HG02884 (cell line): ENCODE data around the gene ATOH8.

Experiments used
- ATAC-seq: cut with Tn5 transposase; IDR thresholded peaks from one replicate; pipeline ENCODE4 v1.9.1; 2021; ENCODE audit warnings: mild to moderate bottlenecking, moderate library complexity; ENCODE audit not compliant: unreplicated experiment

Gene ATOH8

DNA sequence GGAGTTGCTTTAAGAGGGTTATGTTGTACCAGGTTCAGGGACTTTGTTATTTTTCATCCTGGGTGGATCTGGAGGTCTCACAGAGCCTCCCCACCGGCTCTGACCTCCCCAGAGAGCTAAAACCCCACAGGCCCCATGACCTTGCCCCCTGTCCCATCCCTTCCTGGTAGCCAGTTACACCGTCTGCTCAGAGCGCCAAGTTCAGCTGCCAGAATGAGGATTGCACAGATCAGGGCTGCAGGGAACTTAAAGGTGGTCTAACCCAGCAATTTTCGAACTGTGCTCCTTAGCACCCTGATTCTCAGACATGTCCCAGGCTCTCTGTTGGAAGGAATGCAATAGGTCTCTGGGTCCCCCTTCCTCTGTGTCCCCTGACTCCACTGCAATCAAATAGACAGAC lies 32.1 kb downstream of the ATOH8 start:
- ATAC-seq: no peak

DNA sequence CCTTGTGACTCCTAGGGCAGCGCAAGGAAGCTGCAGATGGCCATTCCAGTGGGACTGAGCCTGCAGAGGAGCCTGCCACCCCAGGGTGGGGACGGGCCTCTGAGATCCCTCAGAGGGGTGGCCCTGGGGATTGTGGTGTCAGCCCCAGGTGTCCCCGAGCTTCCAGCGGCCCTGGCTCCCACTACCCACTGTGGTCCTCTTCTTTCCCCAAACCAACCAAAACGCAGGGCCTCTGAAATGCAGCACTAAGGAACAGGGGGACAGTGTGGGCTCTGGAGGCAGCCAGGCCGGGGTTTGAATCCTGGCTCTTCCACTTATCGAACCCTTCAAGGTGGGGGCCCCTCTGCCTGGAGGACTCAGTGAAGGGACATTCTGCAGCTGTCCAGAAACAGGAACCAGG lies 32.7 kb downstream of the ATOH8 start:
- no peak for ATAC-seq

DNA sequence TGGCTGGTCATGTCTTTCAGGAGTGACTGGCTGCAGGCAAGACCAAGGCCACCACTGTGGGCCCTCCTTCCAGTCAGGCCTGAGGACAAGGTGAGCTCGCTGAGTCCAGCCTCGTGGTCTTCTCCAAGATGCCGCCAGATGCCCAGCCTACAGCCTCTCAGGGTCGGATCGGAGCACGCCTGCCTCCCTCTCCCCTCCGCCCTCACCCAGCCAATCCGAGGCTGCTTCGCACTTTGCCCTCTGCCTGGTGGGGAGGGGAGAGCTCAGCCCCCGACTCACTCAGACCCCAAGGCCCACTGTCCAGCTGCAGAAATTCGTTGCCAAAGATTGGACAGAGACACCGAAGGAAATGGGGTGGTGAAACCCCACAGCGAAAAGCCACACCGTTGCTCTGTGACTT lies 33.1 kb downstream of the ATOH8 start:
- ATAC-seq: no peak

- ATAC-seq: no peak
These were observed 33.6 kb downstream of the ATOH8 start for GRCh38 chr2:85787282-85787980.

- ATAC-seq: no peak
These were observed 34.2 kb downstream of the ATOH8 start for GRCh38 chr2:85787981-85788340.

DNA sequence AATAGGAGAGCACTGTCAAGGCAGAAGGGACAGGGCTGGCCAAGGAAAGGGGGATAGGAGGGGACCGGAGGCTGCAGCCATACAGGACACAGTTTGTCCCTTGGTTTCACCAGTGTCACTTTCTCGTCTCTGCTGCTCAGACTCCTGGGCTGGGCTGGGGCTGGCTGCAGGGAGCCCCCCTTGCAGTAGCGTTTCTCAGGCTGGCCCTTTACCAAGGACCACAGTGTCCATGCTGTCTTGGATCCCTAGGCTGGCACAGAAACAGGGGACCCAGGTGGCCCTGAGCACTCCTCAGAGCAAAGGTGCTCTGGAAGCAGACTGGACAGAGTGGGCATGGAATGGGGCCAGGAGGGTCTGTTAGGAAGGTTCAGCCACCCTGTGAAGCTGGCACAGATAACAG lies 34.8 kb downstream of the ATOH8 start:
- no peak for ATAC-seq

GRCh38 chr2:85789271-85789670 lies 35.5 kb downstream of the ATOH8 start:
- ATAC-seq: no peak

DNA sequence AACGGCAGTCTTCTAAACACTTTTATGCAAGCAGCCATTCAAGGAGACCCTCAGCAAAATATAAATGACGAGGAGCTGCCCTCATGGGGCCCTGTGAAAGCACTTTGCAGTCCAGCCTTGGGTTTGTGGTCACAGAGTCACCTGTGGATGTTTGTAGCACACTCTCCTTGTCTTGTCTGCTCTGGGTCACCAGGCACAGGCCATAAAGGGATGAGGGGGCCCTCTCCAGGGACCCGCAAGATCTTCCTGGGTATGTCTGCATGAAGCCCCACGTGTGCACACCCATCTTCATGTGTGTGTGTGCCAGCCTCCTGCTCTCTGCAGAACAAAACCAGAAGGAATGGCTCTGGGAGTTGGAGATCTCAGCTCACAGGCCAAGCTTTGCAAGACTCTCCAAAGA lies 36.2 kb downstream of the ATOH8 start:
- no peak for ATAC-seq

- no peak for ATAC-seq
These were observed 36.9 kb downstream of the ATOH8 start for GRCh38 chr2:85790499-85791188.

GRCh38 chr2:85791704-85792565 lies 38.1 kb downstream of the ATOH8 start:
- no peak for ATAC-seq

GRCh38 chr2:85792783-85793441 lies 39.1 kb downstream of the ATOH8 start:
- ATAC-seq: no peak

- no peak for ATAC-seq
These were observed 39.8 kb downstream of the ATOH8 start for GRCh38 chr2:85793584-85793983.

DNA sequence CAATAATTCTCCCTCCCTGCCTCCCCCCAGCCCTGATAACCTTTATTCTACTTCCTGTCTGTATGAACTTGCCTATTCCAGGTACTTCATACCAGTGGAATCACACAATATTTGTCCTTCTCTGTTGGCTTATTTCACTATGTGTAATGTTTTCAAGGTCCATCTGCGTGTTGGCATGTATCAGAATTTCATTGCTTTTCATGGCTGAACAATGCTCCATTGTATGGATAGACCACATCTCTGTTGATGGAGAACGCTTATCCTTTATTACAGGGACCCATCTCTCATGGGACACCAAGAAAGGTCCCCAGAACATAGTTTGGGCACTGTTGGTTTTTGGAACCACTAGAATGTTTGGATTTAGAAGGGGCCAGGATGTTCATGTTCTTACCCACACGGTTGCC lies 40.2 kb downstream of the ATOH8 start:
- ATAC-seq: no peak

GRCh38 chr2:85794491-85795121 lies 40.8 kb downstream of the ATOH8 start:
- no peak for ATAC-seq

DNA sequence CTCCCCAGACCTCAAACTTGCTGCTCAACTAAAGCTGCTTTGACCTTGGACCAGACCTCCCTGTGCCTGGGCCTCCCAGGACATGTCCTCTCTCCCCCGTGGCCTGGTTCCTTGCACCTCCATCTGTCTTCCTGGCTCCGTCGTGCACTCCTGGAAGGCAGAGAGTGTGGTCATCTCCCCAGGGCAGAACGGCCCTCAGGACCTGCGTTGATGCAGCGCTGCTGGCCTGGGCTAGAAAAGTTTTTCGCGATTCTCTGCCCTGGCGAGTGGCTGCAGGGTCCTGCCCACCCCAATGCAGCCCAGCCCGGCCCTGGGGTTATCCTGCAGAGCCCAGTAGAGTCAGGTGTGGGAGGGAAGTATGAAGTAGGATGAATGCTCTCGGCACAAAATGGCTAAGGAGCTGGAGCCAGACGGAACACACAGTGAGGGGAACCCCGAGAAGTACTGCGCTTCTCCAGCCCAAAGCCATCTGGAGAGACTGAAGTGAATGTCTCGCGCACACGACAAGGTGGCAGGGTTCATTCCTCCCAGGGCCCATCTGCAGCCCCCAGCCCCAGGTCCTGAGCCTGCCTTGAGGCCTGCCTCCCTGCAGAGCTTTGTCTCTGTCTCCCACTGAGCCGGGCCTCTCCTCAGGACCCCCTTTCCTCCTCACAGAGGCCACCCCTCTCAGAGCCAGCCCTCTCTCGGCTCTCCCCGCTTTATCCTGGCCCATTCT lies 41.7 kb downstream of the ATOH8 start:
- ATAC-seq: no peak

- no peak for ATAC-seq
These were observed 42.2 kb downstream of the ATOH8 start for GRCh38 chr2:85796046-85796340.

GRCh38 chr2:85796341-85797262 lies 42.8 kb downstream of the ATOH8 start:
- no peak for ATAC-seq

DNA sequence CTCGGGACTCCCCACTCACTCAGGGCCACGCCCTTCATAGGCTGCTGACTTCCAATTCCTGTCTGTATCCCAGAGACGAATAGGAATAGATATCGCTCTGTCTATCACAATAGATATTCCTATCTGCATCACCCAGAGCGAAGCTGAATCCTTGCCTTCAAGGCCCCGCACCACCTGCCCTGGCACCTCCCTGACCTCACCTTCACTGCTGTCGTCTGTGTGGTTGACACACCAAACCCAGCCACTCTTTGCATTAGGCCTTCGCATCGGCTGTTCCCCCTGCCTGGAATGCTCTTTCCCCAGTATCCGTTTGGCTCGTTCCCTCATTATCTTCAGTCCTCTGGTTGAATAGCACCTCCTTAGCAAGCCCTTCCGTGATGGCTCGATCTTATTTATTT lies 43.5 kb downstream of the ATOH8 start:
- ATAC-seq: no peak

GRCh38 chr2:85797921-85798320 lies 44.1 kb downstream of the ATOH8 start:
- no peak for ATAC-seq
